Thoracic aorta (tissue), 2 donors: ENCODE measurements around the gene C20orf141. TPM values are rescaled to one million over a fixed set of nuclear protein-coding genes. Genes with fewer than 3 reads are reported as not detected.

Source experiments
- ATAC-seq: fragments of 150-250 bp; one replicate; pipeline ENCODE4 v1.8.0; 2017; ENCODE audit warnings: low read depth; ENCODE audit not compliant: insufficient number of reproducible peaks, low FRiP score
- DNase-seq: peaks from one replicate; pipeline ENCODE4 v3.0.0-alpha.2; 2020; ENCODE audit warnings: low spot score
- H3K27ac ChIP-seq, 2 donors: fragments of 200-600 bp; sonication (generic); 1 replicate in 1 of 2; 2 replicates in 1 of 2; pipeline ENCODE4 v1.5.1; 2016; ENCODE audit warnings: mild to moderate bottlenecking in 2 of 2, moderate library complexity in 2 of 2
- H3K27me3 ChIP-seq: fragments of 200-600 bp; sonication (generic); replicated peaks from 2 replicates; pipeline ENCODE4 v1.6.0; 2016; ENCODE audit warnings: mild to moderate bottlenecking; ENCODE audit not compliant: insufficient read depth
- H3K36me3 ChIP-seq: fragments of 200-600 bp; sonication (generic); one replicate; pipeline ENCODE4 v1.5.1; 2016
- H3K4me1 ChIP-seq, 2 donors: fragments of 200-600 bp; sonication (generic); 1 replicate in 1 of 2; 2 replicates in 1 of 2; pipeline versions ENCODE4 v1.5.1 to v1.6.0; 2016; ENCODE audit warnings: low read depth in 2 of 2, mild to moderate bottlenecking in 1 of 2; ENCODE audit not compliant: control insufficient read depth in 1 of 2
- H3K4me3 ChIP-seq: fragments of 200-600 bp; sonication (generic); 2 replicates; pipeline ENCODE4 v1.5.1; 2016; ENCODE audit warnings: mild to moderate bottlenecking
- H3K9me3 ChIP-seq: fragments of 200-600 bp; sonication (generic); 2 replicates; pipeline ENCODE4 v1.5.1; 2016
- CTCF ChIP-seq: fragments of 200-600 bp; sonication (generic); IDR thresholded peaks from one replicate; pipeline ENCODE4 v1.5.1; 2019; ENCODE audit warnings: antibody characterized with exemption
- total RNA-seq, 2 donors: library from RNA; depleted of rRNA; stranded (reverse); fragments of >200 nt; gene quantifications; one replicate each; pipeline versions ENCODE4 v1.1.0 to v1.2.3, GENCODE V29; 2016

Gene C20orf141
- total RNA-seq, 2 donors from 2014 or later, result not detected

GRCh38 chr20:2833761-2834160, 19.0 kb downstream of the C20orf141 start:
- no peaks in the 10 kb centered on the region for H3K4me1 ChIP-seq
- no peaks in the 10 kb centered on the region for H3K36me3 ChIP-seq
- H3K4me3 ChIP-seq, result no peak overlapping the region
- DNase-seq, result no peak
- no peak for ATAC-seq
- no peaks in the 10 kb centered on the region for H3K27me3 ChIP-seq
- H3K9me3 ChIP-seq, result no peaks in the 10 kb centered on the region
- TF ChIP-seq CTCF, result no peak
- no peak overlapping the region for H3K27ac ChIP-seq

GRCh38 chr20:2834401-2835110, 19.8 kb downstream of the C20orf141 start:
- H3K27me3 ChIP-seq, result no peaks in the 10 kb centered on the region
- H3K36me3 ChIP-seq, result no peaks in the 10 kb centered on the region
- peaks cover 0 to under 1% of the 10 kb centered on the region in 2 donors for H3K4me1 ChIP-seq
- no peak for DNase-seq
- H3K4me3 ChIP-seq, result no peak overlapping the region
- no peak overlapping the region for H3K27ac ChIP-seq
- no peak for TF ChIP-seq CTCF
- ATAC-seq, result no peak
- H3K9me3 ChIP-seq, result no peaks in the 10 kb centered on the region

- DNase-seq (no peak), ATAC-seq (no peak)
These were observed 20.6 kb downstream of the C20orf141 start for GRCh38 chr20:2835331-2835796.

GRCh38 chr20:2836035-2836434, 21.2 kb downstream of the C20orf141 start:
- H3K4me1 ChIP-seq, result peaks cover 0 to 7% of the 10 kb centered on the region in 2 donors
- no peak overlapping the region for H3K27ac ChIP-seq
- DNase-seq, result no peak
- no peak for TF ChIP-seq CTCF
- no peak for ATAC-seq
- H3K36me3 ChIP-seq, result no peaks in the 10 kb centered on the region
- no peaks in the 10 kb centered on the region for H3K27me3 ChIP-seq
- H3K4me3 ChIP-seq, result no peak overlapping the region
- H3K9me3 ChIP-seq, result no peaks in the 10 kb centered on the region

More at GRCh38 chr20:2835331-2835796, 20.6 kb downstream of the C20orf141 start:
- Histone ChIP-seq H3K9me3 (no peaks in the 10 kb centered on the region), H3K36me3 (no peaks in the 10 kb centered on the region), H3K27ac (no peak overlapping the region), H3K27me3 (no peaks in the 10 kb centered on the region), H3K4me3 (no peak overlapping the region), H3K4me1 (peaks cover 0 to 7% of the 10 kb centered on the region in 2 donors)
- TF ChIP-seq CTCF, result no peak

GRCh38 chr20:2837221-2837960, 22.6 kb downstream of the C20orf141 start:
- Histone ChIP-seq H3K4me3 (no peak overlapping the region), H3K27me3 (no peaks in the 10 kb centered on the region), H3K36me3 (no peaks in the 10 kb centered on the region), H3K4me1 (peaks cover 0 to 19% of the 10 kb centered on the region in 2 donors), H3K9me3 (no peaks in the 10 kb centered on the region), H3K27ac (no peak overlapping the region)
- DNase-seq (no peak), ATAC-seq (no peak)
- no peak for TF ChIP-seq CTCF
